HG02678 (cell line): ENCODE results near the gene EEF1AKMT2.

Experiments
- ATAC-seq: cut with Tn5 transposase; IDR thresholded peaks from one replicate; pipeline ENCODE4 v1.9.1; 2021; ENCODE audit warnings: mild to moderate bottlenecking, moderate library complexity; ENCODE audit not compliant: unreplicated experiment

EEF1AKMT2 gene

GRCh38 chr10:124723826-124724225 is 67.9 kb downstream of the EEF1AKMT2 start:
- no peak for ATAC-seq

DNA sequence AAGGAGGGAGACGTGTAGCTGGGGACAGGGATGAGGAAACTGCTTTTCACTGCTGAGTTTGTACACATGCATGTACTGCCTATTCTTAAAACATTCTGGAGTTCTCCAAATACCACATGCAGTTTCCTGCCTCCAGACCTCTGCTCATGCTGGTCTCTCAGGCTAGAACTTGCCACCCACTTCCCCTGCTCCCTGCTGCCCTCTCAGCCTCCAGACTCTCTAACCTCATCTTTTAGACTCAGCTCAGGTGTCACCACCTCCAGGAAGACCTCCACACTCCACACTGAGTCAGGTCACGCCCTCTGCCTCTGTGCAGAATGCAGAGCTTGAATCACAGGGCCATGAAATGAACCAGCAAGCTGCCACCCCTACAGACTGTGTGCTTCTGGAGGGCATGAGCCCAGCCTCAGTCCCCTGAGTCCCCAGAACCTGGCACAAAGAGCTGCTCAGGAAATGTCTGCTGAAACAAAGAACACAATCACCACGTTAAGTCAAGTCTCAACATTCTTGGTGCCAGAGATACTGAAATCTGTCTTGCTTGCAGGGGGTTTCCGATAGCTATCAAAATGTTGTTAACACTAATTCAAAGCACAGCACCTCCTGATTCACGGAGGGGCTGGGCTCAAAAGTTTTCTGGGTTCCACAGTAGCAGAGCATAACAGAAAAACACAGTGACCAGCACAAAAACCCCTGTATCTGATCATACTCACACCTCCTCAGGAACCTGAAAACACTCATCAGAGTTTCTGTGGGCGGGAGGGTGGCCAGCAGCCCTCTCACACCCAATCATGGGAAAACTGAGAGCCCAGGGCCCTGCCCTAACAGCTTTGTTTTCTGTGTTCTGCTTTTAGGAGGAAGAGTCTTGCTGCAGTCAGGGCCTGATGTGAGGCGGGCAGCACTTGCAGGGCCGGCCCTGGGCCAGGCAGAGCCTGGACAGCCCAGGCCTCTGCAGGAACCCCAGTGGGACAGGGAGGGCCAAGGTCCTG is 68.6 kb downstream of the EEF1AKMT2 start:
- ATAC-seq: peak; percentile 78

- no peak for ATAC-seq
Measured at GRCh38 chr10:124721330-124722045, 70.2 kb downstream of the EEF1AKMT2 start.

DNA sequence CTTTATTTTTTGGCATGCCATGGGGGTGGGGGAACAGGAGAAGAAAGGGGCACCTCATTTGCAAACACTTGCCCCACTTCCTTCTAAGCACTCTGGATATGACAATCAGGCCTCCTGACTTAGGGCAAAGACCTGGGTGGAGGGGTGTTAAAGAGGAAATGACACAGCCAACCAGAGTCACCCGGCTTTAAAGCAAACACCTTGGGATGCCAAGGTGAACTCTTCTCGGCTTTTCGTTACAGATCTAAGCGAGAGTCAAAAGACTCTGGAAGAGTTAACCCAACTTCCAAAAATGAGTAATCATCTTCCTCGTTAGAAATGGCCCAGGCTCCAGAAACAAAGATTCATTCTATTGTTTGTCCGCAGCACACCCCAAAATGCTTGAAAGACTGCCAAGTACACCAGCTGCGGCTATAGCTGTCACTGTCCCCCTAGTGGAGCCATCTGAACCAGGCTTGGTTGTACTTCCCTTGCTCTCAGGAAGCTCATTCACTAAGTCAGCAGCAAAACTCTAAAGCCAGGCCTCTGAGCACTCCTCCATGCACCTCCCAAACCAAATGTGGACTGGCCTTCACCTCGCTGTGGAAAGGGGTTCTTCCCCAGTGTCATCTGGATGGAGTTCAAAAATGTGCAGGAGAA is 72.4 kb downstream of the EEF1AKMT2 start:
- ATAC-seq: peak; percentile 42

DNA sequence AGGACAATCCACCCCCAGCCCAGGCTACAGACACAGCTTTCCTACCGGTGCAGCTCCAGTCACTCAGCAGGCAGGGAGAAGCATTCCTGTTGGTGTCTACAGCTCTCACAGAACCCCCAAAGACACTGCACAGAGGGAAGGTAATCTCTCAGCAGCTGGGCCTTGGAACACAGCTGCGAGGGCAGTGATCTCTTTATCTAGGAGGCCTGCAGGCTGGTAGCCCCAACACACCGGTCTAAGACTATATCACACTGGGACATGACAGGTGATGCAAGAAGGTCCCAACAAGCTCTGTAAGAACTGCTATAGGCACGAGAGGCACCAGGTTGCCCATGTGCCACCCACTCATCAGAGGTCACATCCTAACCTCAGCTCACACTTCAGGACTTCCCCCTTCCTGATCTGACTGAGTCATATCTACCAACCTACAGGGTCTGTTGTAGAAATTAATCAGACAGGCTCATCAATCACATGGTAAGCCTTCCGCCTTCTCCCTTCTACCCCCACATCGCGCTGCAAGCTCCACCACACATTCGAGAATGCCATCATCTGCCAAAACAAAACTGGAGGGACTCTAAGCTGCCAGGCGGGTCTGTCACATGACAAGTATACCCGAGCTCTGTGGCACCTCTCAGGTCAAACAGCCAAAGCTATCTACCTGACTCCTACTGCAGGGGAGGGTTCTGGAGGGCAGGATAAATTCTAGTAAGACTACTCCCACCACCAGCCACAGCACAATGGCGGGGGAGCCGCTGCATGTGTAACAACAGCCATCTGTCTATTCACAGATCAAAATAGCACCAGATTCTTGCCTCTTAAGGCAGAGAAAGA is 73.6 kb downstream of the EEF1AKMT2 start:
- peak; percentile 54 for ATAC-seq

GRCh38 chr10:124717041-124717757 is 74.5 kb downstream of the EEF1AKMT2 start:
- no peak for ATAC-seq

GRCh38 chr10:124716369-124716768 is 75.3 kb downstream of the EEF1AKMT2 start:
- ATAC-seq: no peak

GRCh38 chr10:124715439-124715838 is 76.2 kb downstream of the EEF1AKMT2 start:
- ATAC-seq: no peak

GRCh38 chr10:124713679-124714255 is 77.9 kb downstream of the EEF1AKMT2 start:
- ATAC-seq: no peak

GRCh38 chr10:124712704-124713407 is 78.8 kb downstream of the EEF1AKMT2 start:
- no peak for ATAC-seq

GRCh38 chr10:124711145-124711544 is 80.5 kb downstream of the EEF1AKMT2 start:
- no peak for ATAC-seq

DNA sequence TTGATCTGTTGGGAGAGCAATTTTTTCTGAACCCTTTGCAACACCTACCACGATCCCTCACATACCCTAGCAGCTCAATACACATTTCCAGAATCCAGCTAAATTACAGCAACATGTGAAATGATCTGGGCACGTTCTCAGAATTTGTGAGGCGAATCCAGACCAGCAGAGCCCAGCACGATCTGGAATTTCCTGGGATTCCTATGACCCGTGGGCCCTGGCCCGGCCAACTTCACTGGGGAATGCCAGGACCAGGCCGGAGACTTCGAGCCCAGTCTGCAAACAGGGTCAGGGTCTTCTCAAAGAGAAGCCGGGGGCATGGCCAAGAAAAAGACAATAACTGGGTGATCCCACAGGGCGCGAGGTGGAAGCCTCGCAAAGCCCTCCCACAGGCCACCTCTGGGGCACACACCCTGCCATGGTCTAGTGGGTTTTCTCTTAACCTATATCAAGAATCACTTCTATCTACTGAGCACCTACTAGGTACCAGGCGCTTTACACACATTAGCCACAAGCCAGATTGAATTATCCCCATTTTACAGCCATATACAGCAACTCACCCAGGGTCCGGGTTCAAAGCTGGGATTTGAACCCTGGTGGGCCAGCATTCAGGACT is 81.3 kb downstream of the EEF1AKMT2 start:
- no peak for ATAC-seq

DNA sequence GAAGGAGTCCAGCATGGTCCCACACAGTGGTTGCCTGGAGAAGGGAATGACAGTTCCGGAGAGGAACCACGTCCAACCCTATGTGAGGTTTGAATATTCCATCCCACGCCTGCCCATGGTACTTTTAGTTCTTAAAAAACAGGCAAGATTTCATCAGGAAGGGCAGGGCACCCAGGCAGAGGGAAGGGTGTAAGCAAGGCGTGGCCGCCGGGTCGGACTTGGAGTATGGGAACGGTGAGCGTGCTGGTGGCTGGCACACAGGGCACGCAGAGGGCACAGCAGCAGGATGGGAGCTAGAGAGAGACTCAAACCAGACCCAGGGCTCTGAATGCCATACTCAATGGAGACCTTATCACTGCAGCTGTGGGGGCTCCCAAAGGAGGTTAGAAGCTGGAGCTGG is 81.8 kb downstream of the EEF1AKMT2 start:
- no peak for ATAC-seq

- ATAC-seq: no peak
Measured at GRCh38 chr10:124708922-124709520, 82.7 kb downstream of the EEF1AKMT2 start.

GRCh38 chr10:124708246-124708779 is 83.4 kb downstream of the EEF1AKMT2 start:
- ATAC-seq: no peak
